B cell (primary cell): ENCODE data around the gene MBD6.

Experiments
- CTCF ChIP-seq: fragments of 200-600 bp; IDR thresholded peaks from one replicate; pipeline ENCODE4 v1.8.0; 2022; ENCODE audit warnings: antibody characterized with exemption, mild to moderate bottlenecking
- EZH2 ChIP-seq: IDR thresholded peaks from 2 replicates; pipeline ENCODE4 v1.6.1; 2012; ENCODE audit warnings: borderline replicate concordance, low read depth, mild to moderate bottlenecking, moderate library complexity, low read length; ENCODE audit not compliant: insufficient read depth, poor library complexity, severe bottlenecking

GRCh38 chr12:57525615-57526383 lies 3.2 kb downstream of the MBD6 start:
- TF ChIP-seq CTCF (no peak), EZH2 (no peak)
